ENCODE data around the gene ABTB2.

ABTB2 gene

GRCh38 chr11:34305780-34306179 lies 52.0 kb downstream of the ABTB2 start:
- H3K4me3 ChIP-seq (ENCODE audit: low read length): no peak overlapping the region
- H3K4me1 ChIP-seq (ENCODE audit: control insufficient read depth, insufficient read depth, low read length): no peaks in the 10 kb centered on the region
- H3K27me3 ChIP-seq (ENCODE audit: control insufficient read depth, insufficient read depth, low read length): no peaks in the 10 kb centered on the region
- no peak overlapping the region for H3K9ac ChIP-seq (ENCODE audit: low read length)
- no peak overlapping the region for H3K27ac ChIP-seq (ENCODE audit: low read depth, low read length)
- H3K36me3 ChIP-seq (ENCODE audit: control insufficient read depth, insufficient read depth, low read length): no peaks in the 10 kb centered on the region

GRCh38 chr11:34305193-34305592 lies 52.6 kb downstream of the ABTB2 start:
- no peak overlapping the region for H3K27ac ChIP-seq (ENCODE audit: low read depth, low read length)
- H3K27me3 ChIP-seq (ENCODE audit: control insufficient read depth, insufficient read depth, low read length): no peaks in the 10 kb centered on the region

GRCh38 chr11:34303028-34303570 lies 54.7 kb downstream of the ABTB2 start:
- Histone ChIP-seq H3K9ac (ENCODE audit: low read length) (no peak overlapping the region), H3K27ac (ENCODE audit: low read depth, low read length) (no peak overlapping the region), H3K4me3 (ENCODE audit: low read length) (no peak overlapping the region), H3K27me3 (ENCODE audit: control insufficient read depth, insufficient read depth, low read length) (no peaks in the 10 kb centered on the region), H3K4me1 (ENCODE audit: control insufficient read depth, insufficient read depth, low read length) (no peaks in the 10 kb centered on the region), H3K36me3 (ENCODE audit: control insufficient read depth, insufficient read depth, low read length) (no peaks in the 10 kb centered on the region)

More at GRCh38 chr11:34305193-34305592, 52.6 kb downstream of the ABTB2 start:
- H3K36me3 ChIP-seq (ENCODE audit: control insufficient read depth, insufficient read depth, low read length): no peaks in the 10 kb centered on the region
- no peak overlapping the region for H3K9ac ChIP-seq (ENCODE audit: low read length)
- no peaks in the 10 kb centered on the region for H3K4me1 ChIP-seq (ENCODE audit: control insufficient read depth, insufficient read depth, low read length)
- no peak overlapping the region for H3K4me3 ChIP-seq (ENCODE audit: low read length)

GRCh38 chr11:34302046-34302921 lies 55.5 kb downstream of the ABTB2 start:
- no peak overlapping the region for H3K4me3 ChIP-seq (ENCODE audit: low read length)
- no peak overlapping the region for H3K9ac ChIP-seq (ENCODE audit: low read length)
- H3K27me3 ChIP-seq (ENCODE audit: control insufficient read depth, insufficient read depth, low read length): no peaks in the 10 kb centered on the region
- H3K36me3 ChIP-seq (ENCODE audit: control insufficient read depth, insufficient read depth, low read length): no peaks in the 10 kb centered on the region
- H3K4me1 ChIP-seq (ENCODE audit: control insufficient read depth, insufficient read depth, low read length): no peaks in the 10 kb centered on the region
- no peak overlapping the region for H3K27ac ChIP-seq (ENCODE audit: low read depth, low read length)

- Histone ChIP-seq H3K36me3 (ENCODE audit: control insufficient read depth, insufficient read depth, low read length) (no peaks in the 10 kb centered on the region), H3K27me3 (ENCODE audit: control insufficient read depth, insufficient read depth, low read length) (no peaks in the 10 kb centered on the region), H3K4me3 (ENCODE audit: low read length) (no peak overlapping the region), H3K9ac (ENCODE audit: low read length) (no peak overlapping the region), H3K27ac (ENCODE audit: low read depth, low read length) (no peak overlapping the region), H3K4me1 (ENCODE audit: control insufficient read depth, insufficient read depth, low read length) (no peaks in the 10 kb centered on the region)
These were observed 56.9 kb downstream of the ABTB2 start for GRCh38 chr11:34300926-34301295.

- Histone ChIP-seq H3K4me1 (ENCODE audit: control insufficient read depth, insufficient read depth, low read length) (no peaks in the 10 kb centered on the region), H3K27ac (ENCODE audit: low read depth, low read length) (no peak overlapping the region), H3K4me3 (ENCODE audit: low read length) (no peak overlapping the region), H3K36me3 (ENCODE audit: control insufficient read depth, insufficient read depth, low read length) (no peaks in the 10 kb centered on the region), H3K27me3 (ENCODE audit: control insufficient read depth, insufficient read depth, low read length) (no peaks in the 10 kb centered on the region), H3K9ac (ENCODE audit: low read length) (no peak overlapping the region)
These were observed 57.5 kb downstream of the ABTB2 start for GRCh38 chr11:34300026-34300925.

- no peak overlapping the region for H3K27ac ChIP-seq (ENCODE audit: low read depth, low read length)
- H3K9ac ChIP-seq (ENCODE audit: low read length): no peak overlapping the region
- H3K4me1 ChIP-seq (ENCODE audit: control insufficient read depth, insufficient read depth, low read length): no peaks in the 10 kb centered on the region
- no peak overlapping the region for H3K4me3 ChIP-seq (ENCODE audit: low read length)
- H3K27me3 ChIP-seq (ENCODE audit: control insufficient read depth, insufficient read depth, low read length): no peaks in the 10 kb centered on the region
- H3K36me3 ChIP-seq (ENCODE audit: control insufficient read depth, insufficient read depth, low read length): no peaks in the 10 kb centered on the region
These were observed 58.4 kb downstream of the ABTB2 start for GRCh38 chr11:34299284-34299972.

- Histone ChIP-seq H3K4me1 (ENCODE audit: control insufficient read depth, insufficient read depth, low read length) (no peaks in the 10 kb centered on the region), H3K9ac (ENCODE audit: low read length) (no peak overlapping the region), H3K36me3 (ENCODE audit: control insufficient read depth, insufficient read depth, low read length) (no peaks in the 10 kb centered on the region), H3K27ac (ENCODE audit: low read depth, low read length) (no peak overlapping the region), H3K4me3 (ENCODE audit: low read length) (no peak overlapping the region), H3K27me3 (ENCODE audit: control insufficient read depth, insufficient read depth, low read length) (no peaks in the 10 kb centered on the region)
These were observed 58.9 kb downstream of the ABTB2 start for GRCh38 chr11:34298871-34299270.

- H3K27me3 ChIP-seq (ENCODE audit: control insufficient read depth, insufficient read depth, low read length): no peaks in the 10 kb centered on the region
- H3K9ac ChIP-seq (ENCODE audit: low read length): no peak overlapping the region
- H3K4me1 ChIP-seq (ENCODE audit: control insufficient read depth, insufficient read depth, low read length): no peaks in the 10 kb centered on the region
- no peaks in the 10 kb centered on the region for H3K36me3 ChIP-seq (ENCODE audit: control insufficient read depth, insufficient read depth, low read length)
- no peak overlapping the region for H3K4me3 ChIP-seq (ENCODE audit: low read length)
- no peak overlapping the region for H3K27ac ChIP-seq (ENCODE audit: low read depth, low read length)
These were observed 61.4 kb downstream of the ABTB2 start for GRCh38 chr11:34296412-34296811.

GRCh38 chr11:34292546-34292945 lies 65.3 kb downstream of the ABTB2 start:
- Histone ChIP-seq H3K4me1 (ENCODE audit: control insufficient read depth, insufficient read depth, low read length) (peaks cover 4% of the 10 kb centered on the region), H3K27ac (ENCODE audit: low read depth, low read length) (no peak overlapping the region), H3K36me3 (ENCODE audit: control insufficient read depth, insufficient read depth, low read length) (no peaks in the 10 kb centered on the region), H3K4me3 (ENCODE audit: low read length) (no peak overlapping the region), H3K9ac (ENCODE audit: low read length) (no peak overlapping the region), H3K27me3 (ENCODE audit: control insufficient read depth, insufficient read depth, low read length) (no peaks in the 10 kb centered on the region)

GRCh38 chr11:34292111-34292510 lies 65.7 kb downstream of the ABTB2 start:
- Histone ChIP-seq H3K4me3 (ENCODE audit: low read length) (no peak overlapping the region), H3K27ac (ENCODE audit: low read depth, low read length) (no peak overlapping the region), H3K4me1 (ENCODE audit: control insufficient read depth, insufficient read depth, low read length) (peaks cover 4% of the 10 kb centered on the region), H3K36me3 (ENCODE audit: control insufficient read depth, insufficient read depth, low read length) (no peaks in the 10 kb centered on the region), H3K27me3 (ENCODE audit: control insufficient read depth, insufficient read depth, low read length) (no peaks in the 10 kb centered on the region), H3K9ac (ENCODE audit: low read length) (no peak overlapping the region)

- no peaks in the 10 kb centered on the region for H3K27me3 ChIP-seq (ENCODE audit: control insufficient read depth, insufficient read depth, low read length)
- H3K9ac ChIP-seq (ENCODE audit: low read length): no peak overlapping the region
- no peak overlapping the region for H3K4me3 ChIP-seq (ENCODE audit: low read length)
- no peak overlapping the region for H3K27ac ChIP-seq (ENCODE audit: low read depth, low read length)
- peaks cover 4% of the 10 kb centered on the region for H3K4me1 ChIP-seq (ENCODE audit: control insufficient read depth, insufficient read depth, low read length)
- H3K36me3 ChIP-seq (ENCODE audit: control insufficient read depth, insufficient read depth, low read length): no peaks in the 10 kb centered on the region
These were observed 66.9 kb downstream of the ABTB2 start for GRCh38 chr11:34290926-34291325.

Data from rectal smooth muscle tissue (tissue), 1 donor.